AG20443 (cell line): ENCODE measurements around the gene GABARAPL2.
"Not testable (repeated sequence)": the region's sequence is repeated elsewhere in the genome, so short reads cannot be mapped to it uniquely, and the experiment has no call there.

Experiments
- DNase-seq: peaks from one replicate; pipeline ENCODE4 v3.0.0; 2012; ENCODE audit warnings: low spot score, mixed read lengths

GABARAPL2 gene, protein sequence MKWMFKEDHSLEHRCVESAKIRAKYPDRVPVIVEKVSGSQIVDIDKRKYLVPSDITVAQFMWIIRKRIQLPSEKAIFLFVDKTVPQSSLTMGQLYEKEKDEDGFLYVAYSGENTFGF

DNA sequence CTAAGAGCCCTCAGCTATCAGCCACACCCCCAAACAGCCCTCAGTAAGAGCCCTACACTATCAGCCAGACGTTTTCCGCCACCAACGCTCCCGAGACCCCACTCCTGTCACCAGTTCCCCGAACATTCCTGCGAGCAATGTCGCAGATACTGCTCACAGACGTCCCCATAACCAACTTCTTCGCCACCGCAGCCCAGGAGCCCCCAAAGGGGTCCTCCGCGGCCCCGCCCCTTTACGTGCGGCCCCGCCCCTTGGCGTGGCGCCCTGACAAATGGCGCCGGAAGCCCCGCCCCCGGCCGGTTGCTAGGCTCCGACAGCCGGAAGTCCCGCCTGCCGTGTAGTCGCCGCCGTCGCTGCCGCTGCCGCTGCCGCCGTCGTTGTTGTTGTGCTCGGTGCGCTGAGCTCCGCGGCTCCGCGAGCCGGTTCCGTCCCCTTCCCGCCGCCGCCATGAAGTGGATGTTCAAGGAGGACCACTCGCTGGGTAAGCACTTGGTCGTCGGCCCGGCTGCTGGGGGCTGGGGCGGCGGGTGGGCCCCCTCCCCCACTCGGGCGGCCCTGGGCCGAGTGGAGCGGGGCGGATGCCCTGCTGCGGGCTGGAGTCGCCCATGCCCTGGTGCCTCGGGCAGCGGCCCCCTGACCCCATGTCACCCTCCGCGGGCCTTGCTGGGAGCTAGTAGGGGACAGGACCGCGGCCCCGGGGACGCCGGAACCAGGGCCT, at the start of gene GABARAPL2:
TSS of gene GABARAPL2 (plus strand) at position 340 of the 718 bp plus-strand sequence. CDS start at position 448, 108 bp downstream.
- peak; percentile 94 for DNase-seq

DNA sequence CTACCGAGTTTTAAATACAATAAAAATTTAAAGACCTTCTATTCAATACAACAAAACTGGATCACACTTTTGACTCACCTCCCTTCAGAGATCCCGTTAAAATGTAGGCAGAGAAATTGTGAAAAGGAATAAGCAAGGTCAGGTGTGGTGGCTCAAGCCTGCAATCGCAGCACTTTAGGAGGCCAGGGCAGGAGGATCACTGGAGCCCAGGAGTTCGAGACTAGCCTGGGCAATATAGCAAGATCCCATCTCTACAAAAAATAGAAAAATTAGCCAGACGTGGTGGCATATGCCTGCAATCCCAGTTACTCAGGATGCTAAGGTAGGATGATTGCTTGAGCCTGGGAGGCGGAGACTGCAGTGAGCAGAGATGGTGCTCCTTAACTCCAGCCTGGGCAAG, 47.0 kb upstream of the GABARAPL2 start:
- no peak for DNase-seq

DNA sequence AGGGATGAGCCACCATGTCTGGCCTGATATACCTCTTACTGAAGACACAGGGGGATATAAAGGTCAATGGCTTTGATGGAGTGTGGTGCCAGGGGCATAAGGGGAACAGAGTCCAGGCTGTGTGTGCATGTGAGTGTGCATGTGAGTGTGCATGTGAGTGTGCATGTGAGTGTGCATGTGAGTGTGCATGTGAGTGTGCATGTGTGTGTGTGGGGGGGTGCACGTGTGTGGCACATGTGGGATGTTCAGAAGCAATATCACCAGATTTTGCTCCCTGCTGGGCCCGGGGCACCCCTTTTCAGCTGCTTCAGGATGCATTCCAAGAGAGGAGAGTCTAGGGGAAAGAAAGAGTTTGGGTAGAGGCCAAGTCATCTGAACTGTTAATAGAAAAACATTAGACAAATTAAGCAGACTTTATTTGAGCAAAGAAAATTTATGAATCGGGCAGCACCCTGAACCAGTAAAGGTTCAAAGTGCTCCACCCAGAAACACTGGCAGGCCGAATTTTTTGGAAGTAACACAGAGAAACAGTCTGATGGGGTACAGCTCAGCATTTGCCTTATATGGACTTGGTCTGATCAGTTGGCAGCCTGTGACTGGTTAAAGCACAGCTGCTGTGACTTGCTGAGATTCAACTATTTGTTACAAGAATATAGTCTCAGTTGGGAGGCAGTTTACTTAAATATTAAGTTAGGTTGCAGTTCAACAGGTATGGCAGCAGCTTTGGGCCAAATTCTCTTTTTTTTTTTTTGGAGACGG, 40.0 kb upstream of the GABARAPL2 start:
- no peak for DNase-seq

DNA sequence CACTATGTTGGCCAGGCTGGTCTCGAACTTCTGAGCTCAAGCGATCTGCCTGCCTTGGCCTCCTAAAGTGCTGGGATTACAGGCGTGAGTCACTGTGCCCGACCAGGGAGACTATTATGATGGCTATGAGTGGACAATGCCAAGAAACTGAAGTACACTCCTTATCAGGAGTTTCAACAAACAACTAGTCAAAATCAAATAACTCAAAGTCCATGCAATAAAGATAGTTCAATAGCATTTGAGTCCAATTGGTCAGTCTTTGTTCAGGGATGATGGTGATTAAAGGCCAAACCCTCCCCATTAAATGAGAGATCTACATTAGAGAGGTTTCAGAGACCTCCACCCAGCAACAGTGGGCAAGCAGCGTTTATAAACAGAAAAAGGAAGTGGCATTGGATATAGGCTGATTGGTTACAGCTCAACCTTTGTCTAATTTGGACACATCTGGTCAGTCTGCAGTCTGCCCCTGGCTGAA, 38.3 kb upstream of the GABARAPL2 start:
- no peak for DNase-seq

DNA sequence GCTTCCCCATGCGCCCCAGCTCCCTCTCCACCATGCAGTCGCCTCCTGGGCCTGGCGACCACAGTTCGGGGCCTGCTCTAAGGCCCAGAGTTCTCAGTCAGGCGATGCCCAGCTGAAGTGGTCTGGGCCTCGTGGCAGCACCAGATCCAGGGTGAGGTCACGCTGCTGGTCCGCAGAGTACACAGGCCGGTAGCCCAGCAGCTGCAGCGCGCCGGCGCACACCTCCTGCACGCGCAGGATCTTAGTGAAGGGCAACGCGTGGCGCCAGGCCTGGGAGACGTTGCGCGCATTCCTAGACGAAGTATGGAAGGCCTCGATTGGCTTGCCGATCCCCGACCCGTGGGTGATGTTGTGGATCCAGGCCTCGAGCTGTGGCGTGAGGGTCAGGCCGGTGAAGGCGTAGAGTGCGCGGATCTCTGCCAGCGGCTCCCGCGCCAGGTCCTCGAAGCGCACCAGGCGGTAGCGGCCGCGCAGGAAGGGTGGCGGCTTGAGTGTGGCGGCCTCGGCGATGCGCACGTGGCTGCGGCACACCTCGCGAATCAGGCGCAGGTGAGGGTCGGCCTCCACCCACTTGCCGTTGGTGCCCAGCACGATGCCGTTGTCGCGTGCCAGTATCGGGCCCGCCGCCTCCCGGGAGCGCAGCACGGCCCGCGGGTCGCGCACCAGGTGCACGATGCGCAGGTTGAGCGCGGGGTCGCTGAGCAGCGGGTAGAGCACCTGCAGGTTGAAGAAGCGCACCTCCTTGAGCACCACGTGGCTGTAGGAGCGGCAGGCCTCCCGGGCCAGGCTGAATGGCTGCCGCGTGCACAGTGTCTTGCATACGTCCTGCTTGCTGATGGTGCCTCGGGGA, 36.9 kb upstream of the GABARAPL2 start:
- no peak for DNase-seq

DNA sequence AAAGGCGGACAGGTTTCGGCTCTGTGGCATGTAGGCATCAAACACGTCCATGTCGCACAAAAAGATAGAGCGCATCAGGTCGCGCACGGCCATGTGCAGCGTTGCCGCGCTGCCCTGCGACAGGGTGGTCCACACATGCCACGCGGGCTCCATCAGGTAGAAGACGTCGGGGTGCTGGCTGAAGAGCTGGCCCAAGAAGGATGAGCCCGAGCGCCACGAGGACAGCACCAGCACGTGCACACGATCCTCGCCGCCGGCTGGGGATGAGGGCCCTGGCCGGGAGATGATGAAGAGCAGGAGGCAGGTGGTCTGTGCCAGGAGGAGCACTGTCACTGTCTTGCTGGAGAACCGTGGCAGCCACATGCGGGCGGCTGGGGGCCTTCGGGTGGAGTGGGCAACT, 36.2 kb upstream of the GABARAPL2 start:
- no peak for DNase-seq

DNA sequence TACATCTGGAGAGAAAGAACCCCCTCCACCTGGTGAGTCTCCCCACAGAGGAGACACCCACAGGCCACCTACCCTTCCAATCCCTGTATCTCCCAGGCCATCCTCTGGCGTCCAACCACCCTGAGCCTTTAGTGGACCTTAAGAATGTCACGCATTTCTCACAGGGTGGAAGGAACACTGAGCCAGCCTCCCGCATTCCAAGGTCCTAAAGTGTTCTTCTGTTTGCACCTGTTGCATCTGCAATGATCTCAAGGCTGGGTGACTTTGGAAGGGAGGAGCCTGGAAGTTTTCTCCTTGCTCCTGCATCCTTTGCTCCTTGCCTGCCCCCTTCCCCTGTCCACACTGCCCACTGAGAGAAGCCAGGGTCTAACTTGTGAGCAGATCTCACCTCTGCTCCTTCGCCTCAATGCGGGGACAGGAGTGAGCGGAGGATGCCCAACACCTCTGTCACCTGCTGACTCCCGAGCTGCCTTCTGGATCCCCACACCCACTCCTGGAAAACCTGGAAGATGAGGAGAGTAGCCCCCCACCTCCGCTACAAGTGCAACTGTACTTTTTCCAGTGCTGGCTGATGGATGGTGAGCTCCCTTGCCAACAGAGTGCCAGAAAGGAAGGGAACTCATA, 33.9 kb upstream of the GABARAPL2 start:
- DNase-seq: no peak

DNA sequence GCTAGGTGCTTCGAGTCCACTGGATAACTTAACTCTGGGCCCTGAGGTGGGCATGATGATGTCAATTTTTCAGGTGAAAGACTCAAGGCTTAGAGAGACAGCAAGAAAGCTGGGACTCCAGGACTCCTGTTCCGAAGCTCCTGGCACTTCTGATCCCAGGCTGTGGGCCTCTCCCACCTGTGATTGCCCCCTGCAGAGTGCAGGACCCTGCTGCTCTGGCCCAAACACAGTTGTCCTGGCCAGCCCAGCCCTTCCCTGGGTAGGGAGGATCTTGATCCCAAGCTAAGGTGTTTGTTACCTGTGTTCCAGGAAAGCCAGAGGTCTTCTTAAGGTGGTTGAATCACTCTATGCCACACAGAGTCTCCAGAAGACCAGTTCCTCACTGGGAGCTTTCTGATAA, 33.4 kb upstream of the GABARAPL2 start:
- no peak for DNase-seq

DNA sequence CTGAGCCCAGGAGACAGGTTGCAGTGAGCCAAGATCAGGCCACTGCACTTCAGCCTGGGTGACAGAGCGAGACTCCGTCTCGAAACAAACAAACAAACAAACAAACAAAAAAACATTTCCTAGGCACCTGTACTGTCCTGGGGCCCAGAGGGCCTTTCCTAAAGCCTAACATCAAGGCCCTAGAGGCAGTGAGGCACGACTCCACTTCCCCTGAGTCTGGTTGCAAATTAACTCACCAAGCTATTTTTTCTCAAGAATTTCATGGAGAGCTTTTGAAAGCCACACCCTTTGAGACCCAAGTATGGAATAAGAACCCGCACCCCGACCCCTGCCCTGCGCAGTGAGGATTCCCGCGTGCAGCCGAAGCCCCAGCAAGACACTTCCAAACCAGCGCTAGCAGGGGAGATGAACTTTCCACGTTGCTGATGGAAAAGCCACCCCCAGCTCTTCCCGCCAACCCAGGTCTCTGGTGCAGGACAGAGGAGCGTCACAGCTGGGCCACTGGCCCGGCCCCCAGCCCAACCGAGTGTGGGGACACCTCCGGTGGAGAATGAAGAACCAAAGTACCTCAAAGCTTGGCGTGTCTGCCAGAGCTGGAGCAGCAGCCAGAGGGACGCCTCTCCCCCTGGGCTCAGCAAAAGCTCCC, 31.5 kb upstream of the GABARAPL2 start:
- no peak for DNase-seq

DNA sequence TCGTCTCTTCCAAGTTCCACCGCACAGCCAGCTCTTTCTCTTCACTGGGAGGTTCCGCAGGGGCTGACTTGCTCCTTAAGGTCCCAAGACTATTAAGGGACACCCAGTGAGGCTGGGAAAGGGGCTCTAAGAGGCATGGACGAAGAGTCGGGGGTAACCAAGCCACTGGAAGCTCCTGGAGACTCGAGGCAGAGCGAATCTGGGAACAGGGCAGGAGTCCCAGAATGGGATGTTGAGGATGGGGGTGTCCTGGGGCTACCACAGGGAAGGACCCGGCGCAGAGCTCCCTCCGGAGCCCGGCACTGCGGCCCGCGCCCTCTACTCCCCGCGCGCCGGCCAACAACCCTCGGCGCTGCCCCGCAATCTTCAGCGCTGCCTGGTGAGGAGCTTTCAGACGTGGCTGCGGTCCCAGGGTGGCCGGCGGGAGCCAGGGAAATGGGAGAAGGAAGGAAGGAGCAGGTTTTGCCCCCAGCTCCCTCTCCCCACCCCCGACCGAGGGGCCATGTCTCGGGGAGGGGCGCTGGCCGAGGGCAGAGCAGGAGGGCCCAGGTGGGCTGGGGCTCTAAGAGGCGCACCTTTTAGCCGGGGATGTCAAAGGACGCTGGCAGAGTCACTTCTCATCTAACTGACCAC, 30.9 kb upstream of the GABARAPL2 start:
- DNase-seq: no peak

DNA sequence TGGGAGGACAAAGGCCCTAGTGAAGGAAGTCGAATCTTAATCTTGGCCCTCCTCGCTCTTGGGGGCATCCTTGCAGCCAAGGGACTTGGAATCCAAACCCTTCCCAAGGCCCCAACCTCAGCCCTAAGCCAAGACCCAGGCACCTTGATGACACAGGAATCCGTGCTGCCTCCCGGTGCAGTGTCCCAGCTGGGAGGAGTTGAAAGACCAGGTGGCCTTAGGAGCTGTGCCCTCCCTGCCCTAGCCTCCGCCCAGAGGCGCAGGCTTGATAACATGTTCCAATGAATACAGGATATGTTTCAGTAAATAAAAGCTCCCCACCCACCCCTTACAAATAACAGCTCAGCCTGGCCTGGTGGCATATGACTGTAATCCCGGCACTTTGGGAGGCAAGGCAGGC, 30.3 kb upstream of the GABARAPL2 start, which contains the start of gene CHST5:
TSS of gene CHST5 (minus strand) at position 208 of the 400 bp plus-strand sequence. CDS start 5,724 bp downstream, outside the sequence.
- DNase-seq: no peak

DNA sequence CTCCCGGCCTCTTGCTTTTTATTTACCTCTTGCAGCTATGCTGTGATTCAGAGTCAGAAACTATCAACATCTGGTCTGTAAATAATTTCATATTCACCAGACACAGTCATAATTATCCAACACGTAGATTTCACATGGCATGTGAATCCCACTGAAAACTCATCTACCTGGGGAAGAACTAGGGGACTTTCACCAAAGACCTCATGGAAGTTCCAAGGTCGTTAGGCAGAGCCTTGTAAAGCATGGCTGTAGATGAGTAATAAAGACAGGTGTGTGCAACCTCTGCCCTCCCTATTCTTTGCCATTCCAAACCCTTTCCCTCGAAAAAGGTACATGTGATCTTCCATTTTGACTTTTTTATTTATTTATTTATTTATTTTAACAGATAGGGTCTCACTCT, 28.4 kb upstream of the GABARAPL2 start:
- no peak for DNase-seq

DNA sequence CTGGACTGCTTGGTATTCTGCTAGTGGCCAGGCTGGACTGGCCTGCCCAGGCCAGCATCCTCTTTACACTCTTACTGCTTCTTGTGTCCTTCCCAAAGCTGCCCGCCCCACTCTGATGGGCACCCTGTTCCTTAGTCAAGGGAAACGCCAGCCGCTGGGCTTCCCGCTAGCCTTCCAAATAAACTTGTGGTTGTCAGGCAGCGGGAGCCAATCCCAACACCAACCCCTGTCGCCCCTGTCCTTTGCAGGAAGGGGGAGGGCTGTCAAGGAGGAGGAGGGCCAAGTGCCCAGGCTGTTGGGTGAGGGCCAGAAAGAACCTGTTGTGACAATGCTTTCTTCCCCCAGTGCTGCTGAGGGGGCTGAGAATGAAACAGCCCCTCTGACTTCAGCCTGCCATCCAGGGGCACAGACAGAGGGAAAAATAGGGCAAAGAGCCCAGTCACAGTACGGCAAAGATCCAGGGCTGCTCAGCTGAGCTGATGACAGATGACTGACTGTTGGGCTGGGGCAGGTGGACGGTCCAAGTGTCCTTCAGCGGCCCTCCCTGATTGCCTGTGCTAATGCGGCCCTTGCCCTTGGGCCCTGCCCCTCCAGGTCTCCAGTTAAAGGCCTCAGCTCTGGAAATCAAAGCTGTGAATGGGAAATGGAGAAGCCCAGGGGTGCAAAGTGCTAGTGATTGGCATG, 27.2 kb upstream of the GABARAPL2 start:
- DNase-seq: not testable (repeated sequence)

DNA sequence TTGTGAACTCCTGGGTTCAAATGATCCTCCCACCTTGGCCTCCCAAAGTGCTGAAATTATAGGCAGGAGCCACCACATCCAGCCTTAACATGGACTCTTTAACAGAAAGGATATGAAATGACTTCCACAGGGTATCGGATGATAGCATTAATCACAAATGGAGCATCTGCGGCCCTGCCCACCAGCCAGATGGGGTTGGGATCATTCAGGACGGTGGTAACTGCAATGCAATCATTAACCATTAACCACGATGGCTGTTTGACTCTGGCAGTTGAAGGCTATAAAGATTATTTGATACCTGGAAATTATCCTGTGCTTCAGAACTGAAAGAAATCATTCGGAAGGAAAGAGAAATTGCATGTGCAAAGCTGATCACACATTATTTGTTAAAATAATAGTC, 24.9 kb upstream of the GABARAPL2 start:
- DNase-seq: no peak

DNA sequence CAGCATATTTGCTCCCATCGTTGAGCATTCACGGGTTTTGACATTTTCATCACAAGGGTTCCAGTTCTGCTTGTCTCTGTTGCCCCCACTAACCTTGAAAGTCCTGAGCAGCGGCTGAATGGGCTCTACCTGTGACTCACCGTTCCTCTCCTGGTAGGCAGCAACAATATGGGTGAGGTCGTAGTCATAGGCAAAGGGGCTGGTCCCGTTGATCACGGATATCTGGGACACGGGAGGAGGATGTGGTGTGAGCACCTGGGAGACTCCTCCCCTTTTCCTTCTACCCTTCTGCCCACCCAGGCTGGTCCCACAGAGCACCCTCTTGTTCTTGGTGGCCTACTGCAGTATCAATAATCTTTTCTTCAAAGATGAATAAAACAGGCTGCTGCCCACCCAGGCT, 23.7 kb upstream of the GABARAPL2 start:
- not testable (repeated sequence) for DNase-seq

DNA sequence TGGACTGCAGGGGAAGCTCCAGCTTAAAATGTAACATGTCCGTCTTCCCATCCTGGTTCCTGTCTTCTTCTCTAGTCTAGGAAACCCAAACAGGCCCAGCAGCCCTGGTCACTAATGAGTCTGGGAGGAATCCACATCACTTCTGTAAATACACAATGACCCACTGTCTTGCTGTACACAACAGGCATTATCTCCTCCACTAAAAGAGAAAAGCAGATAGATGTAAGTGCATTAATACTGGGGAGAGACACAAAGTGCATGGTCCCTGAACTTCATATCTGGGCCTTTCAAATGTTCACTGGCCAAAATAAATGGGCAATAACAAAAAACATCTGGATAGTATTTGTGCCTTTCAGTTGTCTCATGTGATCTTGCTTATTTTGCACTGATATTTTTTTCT, 20.3 kb upstream of the GABARAPL2 start:
- DNase-seq: not testable (repeated sequence)

DNA sequence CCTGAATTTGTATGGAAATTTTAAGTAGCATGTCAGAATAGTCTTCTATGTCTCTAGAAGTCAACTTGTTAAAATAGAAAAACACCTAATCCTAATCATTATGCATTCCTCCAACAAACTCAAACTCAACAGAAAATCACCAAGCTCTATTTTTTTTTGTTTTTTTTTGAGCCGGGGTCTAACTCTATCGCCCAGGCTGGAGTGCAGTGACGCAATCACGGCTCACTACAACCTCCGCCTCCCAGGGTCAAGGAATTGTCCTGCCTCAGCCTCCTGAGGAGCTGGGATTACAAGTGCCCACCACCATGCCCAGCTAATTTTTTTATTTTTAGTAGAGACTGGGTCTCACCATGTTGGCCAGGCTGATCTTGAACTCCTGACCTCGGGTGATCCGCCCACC, 19.9 kb upstream of the GABARAPL2 start:
- no peak for DNase-seq

DNA sequence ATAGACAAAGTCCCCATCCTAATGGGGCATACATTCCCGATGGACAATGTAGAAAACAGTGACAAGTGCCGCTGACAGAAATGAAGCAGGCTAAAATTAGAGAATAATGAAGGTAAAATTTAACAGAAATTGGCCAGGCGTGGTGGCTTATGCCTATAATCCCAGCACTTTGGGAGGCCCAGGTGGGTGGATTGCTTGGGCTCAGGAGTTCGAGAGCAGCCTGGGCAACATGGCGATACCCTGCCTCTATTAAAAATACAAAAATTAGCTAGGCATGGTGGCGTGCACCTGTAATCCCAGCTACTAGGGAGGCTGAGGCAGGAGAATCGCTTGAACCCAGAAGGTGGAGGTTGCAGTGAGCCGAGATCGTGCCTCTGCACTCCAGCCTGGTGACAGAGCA, 17.7 kb upstream of the GABARAPL2 start:
- not testable (repeated sequence) for DNase-seq

DNA sequence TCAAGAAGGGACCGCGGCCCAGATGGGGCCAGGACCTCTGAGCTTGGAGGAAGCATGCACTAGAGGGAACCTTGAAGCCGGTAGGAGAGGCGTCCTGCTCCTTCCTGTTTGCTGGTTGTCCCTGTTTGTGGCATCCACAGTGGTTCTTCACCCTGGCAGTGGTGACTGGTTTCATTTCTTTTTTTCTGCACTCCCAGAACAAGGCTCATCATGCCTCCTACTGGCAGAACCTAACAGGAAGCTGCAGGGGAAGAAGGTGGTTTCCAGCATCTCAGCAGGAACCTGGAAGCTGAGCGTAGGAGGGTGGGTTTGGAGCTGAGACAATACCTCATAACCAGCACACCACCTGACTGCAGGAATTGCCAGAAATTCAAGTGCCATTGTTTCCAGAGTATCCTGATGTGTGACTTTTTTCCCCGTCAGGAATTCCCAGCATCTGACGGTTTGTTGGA, 15.9 kb upstream of the GABARAPL2 start:
- peak; percentile 36 for DNase-seq

DNA sequence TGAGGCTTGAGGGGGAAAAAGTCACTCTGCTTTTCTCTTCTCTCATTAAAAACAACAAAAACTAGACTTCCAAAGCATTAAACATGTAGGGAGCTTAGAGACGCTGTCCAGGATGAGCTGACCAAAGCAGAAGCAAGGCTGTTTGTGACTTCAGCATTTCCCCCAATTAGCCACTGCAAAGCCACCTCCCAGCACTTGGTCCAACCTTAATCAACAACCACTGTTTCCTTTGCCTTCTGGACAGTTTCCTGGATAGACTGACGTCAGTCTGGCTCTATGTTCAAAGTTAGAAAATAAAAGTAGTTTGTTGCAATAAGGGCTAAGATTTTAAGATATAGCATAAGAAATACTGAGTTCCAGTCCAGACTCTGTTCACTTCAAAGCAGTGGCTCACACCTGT, 13.2 kb upstream of the GABARAPL2 start:
- no peak for DNase-seq
